ENCODE data around the gene AOAH. TPM values are rescaled to one million over a fixed set of nuclear protein-coding genes. Genes with fewer than 3 reads are reported as not detected.

Gene AOAH
- total RNA-seq, 1 experiment from 2014 or later = not detected

GRCh38 chr7:36526863-36527548, 197.3 kb downstream of the AOAH start:
- no peaks in the 10 kb centered on the region for H3K27me3 Mint-ChIP-seq (ENCODE audit: insufficient read depth, unreplicated experiment)

GRCh38 chr7:36523371-36524101, 200.8 kb downstream of the AOAH start:
- Histone ChIP-seq H3K4me1 (peaks cover 6% of the 10 kb centered on the region; the same call in 1 of the 2 replicates), H3K9me3 (no peaks in the 10 kb centered on the region), H3K36me3 (ENCODE audit: control insufficient read depth, insufficient read depth, low read length) (no peaks in the 10 kb centered on the region), H3K4me3 (ENCODE audit: low read depth, low read length) (no peak overlapping the region), H3K27me3 (replicated peaks; ENCODE audit: control insufficient read depth, insufficient read depth, low read length) (no peaks in the 10 kb centered on the region)
- Mint-ChIP-seq H3K9me3 (ENCODE audit: unreplicated experiment) (no peaks in the 10 kb centered on the region), H3K27me3 (ENCODE audit: insufficient read depth, unreplicated experiment) (no peaks in the 10 kb centered on the region), H3K36me3 (ENCODE audit: insufficient read depth, unreplicated experiment) (no peaks in the 10 kb centered on the region), H3K4me1 (ENCODE audit: low read depth, unreplicated experiment) (no peaks in the 10 kb centered on the region), H3K27ac (ENCODE audit: unreplicated experiment) (no peak overlapping the region), H3K4me3 (ENCODE audit: unreplicated experiment) (no peak overlapping the region)
- no TSS peak for BruUV-seq (replicated peaks)
- no peak for DNase-seq
- ChIA-PET CTCF (no interaction called here), POLR2A (no interaction called here)
- intact Hi-C loops (cut with micrococcal nuclease; ENCODE audit: unreplicated experiment) = no loop called here
- no peak for TF ChIP-seq CTCF (IDR thresholded peaks at IDR 0.05; ENCODE audit: insufficient read depth in 1 of 2, low read depth in 1 of 2, low read length in 1 of 2, severe bottlenecking in 1 of 2, unreplicated experiment in 1 of 2)

More at GRCh38 chr7:36526863-36527548, 197.3 kb downstream of the AOAH start:
- no peak overlapping the region for H3K27ac Mint-ChIP-seq (ENCODE audit: unreplicated experiment)
- Histone ChIP-seq H3K27me3 (replicated peaks; ENCODE audit: control insufficient read depth, insufficient read depth, low read length) (no peaks in the 10 kb centered on the region), H3K4me3 (ENCODE audit: low read depth, low read length) (no peak overlapping the region), H3K36me3 (ENCODE audit: control insufficient read depth, insufficient read depth, low read length) (no peaks in the 10 kb centered on the region), H3K9me3 (no peaks in the 10 kb centered on the region), H3K4me1 (peaks cover 6% of the 10 kb centered on the region; the same call in 1 of the 2 replicates)
- intact Hi-C loops (cut with micrococcal nuclease; ENCODE audit: unreplicated experiment) = no loop called here
- ChIA-PET POLR2A (no interaction called here), CTCF (no interaction called here)
- no peaks in the 10 kb centered on the region for H3K9me3 Mint-ChIP-seq (ENCODE audit: unreplicated experiment)
- no TSS peak for BruUV-seq (replicated peaks)
- TF ChIP-seq CTCF (IDR thresholded peaks at IDR 0.05; ENCODE audit: insufficient read depth in 1 of 2, low read depth in 1 of 2, low read length in 1 of 2, severe bottlenecking in 1 of 2, unreplicated experiment in 1 of 2) = no peak
- H3K4me3 Mint-ChIP-seq (ENCODE audit: unreplicated experiment) = no peak overlapping the region
- DNase-seq = no peak
- no peaks in the 10 kb centered on the region for H3K36me3 Mint-ChIP-seq (ENCODE audit: insufficient read depth, unreplicated experiment)
- H3K4me1 Mint-ChIP-seq (ENCODE audit: low read depth, unreplicated experiment) = no peaks in the 10 kb centered on the region

GRCh38 chr7:36522453-36523007, 201.8 kb downstream of the AOAH start:
- Mint-ChIP-seq H3K36me3 (ENCODE audit: insufficient read depth, unreplicated experiment) (no peaks in the 10 kb centered on the region), H3K4me3 (ENCODE audit: unreplicated experiment) (no peak overlapping the region), H3K27me3 (ENCODE audit: insufficient read depth, unreplicated experiment) (no peaks in the 10 kb centered on the region), H3K27ac (ENCODE audit: unreplicated experiment) (no peak overlapping the region), H3K4me1 (ENCODE audit: low read depth, unreplicated experiment) (no peaks in the 10 kb centered on the region), H3K9me3 (ENCODE audit: unreplicated experiment) (peaks cover under 1% of the 10 kb centered on the region)
- DNase-seq = no peak
- intact Hi-C loops (cut with micrococcal nuclease; ENCODE audit: unreplicated experiment) = no loop called here
- Histone ChIP-seq H3K27me3 (replicated peaks; ENCODE audit: control insufficient read depth, insufficient read depth, low read length) (no peaks in the 10 kb centered on the region), H3K9me3 (no peaks in the 10 kb centered on the region), H3K36me3 (ENCODE audit: control insufficient read depth, insufficient read depth, low read length) (no peaks in the 10 kb centered on the region), H3K4me1 (peaks cover 6% of the 10 kb centered on the region; the same call in 1 of the 2 replicates), H3K4me3 (ENCODE audit: low read depth, low read length) (no peak overlapping the region)
- TF ChIP-seq CTCF (IDR thresholded peaks at IDR 0.05; ENCODE audit: insufficient read depth in 1 of 2, low read depth in 1 of 2, low read length in 1 of 2, severe bottlenecking in 1 of 2, unreplicated experiment in 1 of 2) = no peak
- ChIA-PET CTCF (no interaction called here), POLR2A (no interaction called here)
- no TSS peak for BruUV-seq (replicated peaks)

All from Caco-2 (cell line).